Omental fat pad (tissue), 4 donors: ENCODE data around the gene P4HTM. TPM values are rescaled to one million over a fixed set of nuclear protein-coding genes. Genes with fewer than 3 reads are reported as not detected.

Experiments
- ATAC-seq: fragments of 150-250 bp; one replicate; pipeline ENCODE4 v1.9.1; 2016; ENCODE audit warnings: mild to moderate bottlenecking, moderate library complexity; ENCODE audit not compliant: low FRiP score
- DNase-seq: peaks from one replicate; pipeline ENCODE4 v3.0.0-alpha.2; 2019; ENCODE audit warnings: low spot score
- total RNA-seq, 4 donors: library from RNA; depleted of rRNA; stranded (reverse); fragments of >200 nt; gene quantifications; one replicate each; pipeline ENCODE4 v1.1.0, GENCODE V29; 2016
- TF ChIP-seq, protein P1 (sequence below), 3 donors: fragments of 450-650 bp; IDR thresholded peaks; one replicate each; pipeline ENCODE4 v1.5.1; 2016 to 2017; ENCODE audit warnings: antibody characterized with exemption in 3 of 3, mild to moderate bottlenecking in 3 of 3, moderate library complexity in 2 of 3

The P4HTM gene
- total RNA-seq, 4 donors from 2014 or later: 25.7 to 43.1 (median 28.2) TPM

DNA sequence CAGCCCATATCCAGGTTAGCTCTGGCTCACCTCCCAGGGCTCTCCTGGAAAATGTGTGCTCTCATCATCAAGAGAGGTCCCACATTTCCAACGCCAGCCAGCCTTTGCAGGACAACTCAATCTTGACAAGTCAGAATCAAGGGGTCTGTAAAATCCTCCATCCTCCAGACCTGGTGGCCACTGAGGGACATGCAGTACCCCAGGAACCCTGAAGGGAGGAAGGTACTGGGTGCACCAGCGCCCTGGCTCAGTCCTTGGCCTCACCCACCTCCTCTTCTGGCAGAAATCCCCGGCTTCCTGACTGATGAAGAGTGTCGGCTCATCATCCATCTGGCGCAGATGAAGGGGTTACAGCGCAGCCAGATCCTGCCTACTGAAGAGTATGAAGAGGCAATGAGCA lies 11.1 kb downstream of the P4HTM start:
- no peak for DNase-seq
- ATAC-seq: no peak
- TF ChIP-seq, protein P1, sequence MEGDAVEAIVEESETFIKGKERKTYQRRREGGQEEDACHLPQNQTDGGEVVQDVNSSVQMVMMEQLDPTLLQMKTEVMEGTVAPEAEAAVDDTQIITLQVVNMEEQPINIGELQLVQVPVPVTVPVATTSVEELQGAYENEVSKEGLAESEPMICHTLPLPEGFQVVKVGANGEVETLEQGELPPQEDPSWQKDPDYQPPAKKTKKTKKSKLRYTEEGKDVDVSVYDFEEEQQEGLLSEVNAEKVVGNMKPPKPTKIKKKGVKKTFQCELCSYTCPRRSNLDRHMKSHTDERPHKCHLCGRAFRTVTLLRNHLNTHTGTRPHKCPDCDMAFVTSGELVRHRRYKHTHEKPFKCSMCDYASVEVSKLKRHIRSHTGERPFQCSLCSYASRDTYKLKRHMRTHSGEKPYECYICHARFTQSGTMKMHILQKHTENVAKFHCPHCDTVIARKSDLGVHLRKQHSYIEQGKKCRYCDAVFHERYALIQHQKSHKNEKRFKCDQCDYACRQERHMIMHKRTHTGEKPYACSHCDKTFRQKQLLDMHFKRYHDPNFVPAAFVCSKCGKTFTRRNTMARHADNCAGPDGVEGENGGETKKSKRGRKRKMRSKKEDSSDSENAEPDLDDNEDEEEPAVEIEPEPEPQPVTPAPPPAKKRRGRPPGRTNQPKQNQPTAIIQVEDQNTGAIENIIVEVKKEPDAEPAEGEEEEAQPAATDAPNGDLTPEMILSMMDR (IDR thresholded peaks at IDR 0.05): no peak

DNA sequence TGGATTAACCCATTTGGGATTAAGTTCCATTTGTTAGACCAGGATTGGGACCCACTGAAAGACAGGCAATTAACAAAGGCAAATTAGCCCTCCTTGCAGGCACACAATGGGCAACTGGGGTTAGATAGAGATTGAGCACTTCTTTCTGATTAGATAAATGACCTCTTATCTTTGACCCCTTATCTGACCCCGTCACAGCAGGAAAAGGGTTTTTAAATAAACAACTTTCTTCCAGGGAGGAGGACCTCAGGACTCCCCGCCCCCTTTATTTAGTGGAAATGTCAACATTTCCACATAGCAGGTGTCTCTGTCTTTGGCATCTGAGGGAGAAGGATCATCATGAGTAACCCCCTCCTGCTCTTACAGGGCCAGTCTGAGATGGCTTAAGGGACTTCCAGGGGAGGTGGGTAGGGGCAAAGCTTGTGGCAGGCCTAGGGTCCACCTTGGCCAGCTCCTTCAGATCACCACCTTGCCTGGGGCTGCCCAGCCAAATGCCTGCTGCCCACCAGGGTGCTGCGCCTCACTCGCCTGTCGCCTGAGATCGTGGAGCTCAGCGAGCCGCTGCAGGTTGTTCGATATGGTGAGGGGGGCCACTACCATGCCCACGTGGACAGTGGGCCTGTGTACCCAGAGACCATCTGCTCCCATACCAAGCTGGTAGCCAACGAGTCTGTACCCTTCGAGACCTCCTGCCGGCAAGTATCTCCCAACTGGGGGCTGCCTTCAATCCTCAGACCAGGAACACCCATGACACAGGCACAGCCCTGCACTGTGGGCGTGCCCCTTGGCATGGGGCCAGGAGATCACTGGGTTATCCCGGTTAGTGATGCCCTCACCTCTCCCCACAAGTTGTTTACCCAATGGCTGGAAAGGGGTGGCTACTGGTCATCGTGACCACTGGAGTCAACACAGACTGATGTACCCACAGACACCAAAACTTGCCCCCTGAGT lies 14.6 kb downstream of the P4HTM start:
- TF ChIP-seq, protein P1 (IDR thresholded peaks at IDR 0.05): no peak
- ATAC-seq (no peak), DNase-seq (no peak)

DNA sequence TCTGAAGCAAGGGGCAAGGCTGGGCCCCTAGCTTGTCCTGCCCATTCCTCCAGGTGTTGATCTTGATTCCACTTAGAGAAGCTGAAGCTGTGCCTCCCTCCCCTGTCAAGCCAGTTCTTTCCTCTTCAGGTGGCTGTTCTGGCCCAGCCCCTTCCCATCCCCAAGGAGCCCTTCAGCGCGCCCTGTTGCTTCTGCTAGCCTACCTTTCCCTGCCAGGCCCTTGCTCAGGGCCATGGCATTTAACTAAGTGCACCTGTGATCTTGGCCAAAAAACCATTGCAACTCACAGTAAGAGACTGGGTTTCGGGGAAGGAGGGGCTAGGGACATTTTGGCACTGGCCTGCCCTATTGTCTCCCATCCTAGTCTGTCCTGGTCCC lies 15.3 kb downstream of the P4HTM start:
- no peak for ATAC-seq
- DNase-seq: no peak
- TF ChIP-seq, protein P1 (IDR thresholded peaks at IDR 0.05): no peak

DNA sequence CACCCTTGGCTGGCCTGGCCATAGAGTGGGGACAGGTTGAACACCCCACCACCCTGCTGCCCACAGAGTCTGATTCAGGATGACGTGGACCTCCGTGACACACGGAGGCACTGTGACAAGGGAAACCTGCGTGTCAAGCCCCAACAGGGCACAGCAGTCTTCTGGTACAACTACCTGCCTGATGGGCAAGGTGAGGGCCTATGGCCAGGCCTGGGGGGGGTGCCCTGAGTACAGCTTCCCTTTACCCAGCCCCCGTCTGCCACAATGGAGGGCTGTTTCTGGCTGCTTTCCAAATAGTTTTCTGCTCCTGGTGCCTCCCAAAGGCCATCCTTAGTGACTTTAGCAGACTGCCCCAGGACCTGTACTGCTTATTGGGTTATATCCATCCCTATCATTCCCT lies 16.0 kb downstream of the P4HTM start:
- DNase-seq (no peak), ATAC-seq (no peak)
- TF ChIP-seq, protein P1 (IDR thresholded peaks at IDR 0.05): no peak

DNA sequence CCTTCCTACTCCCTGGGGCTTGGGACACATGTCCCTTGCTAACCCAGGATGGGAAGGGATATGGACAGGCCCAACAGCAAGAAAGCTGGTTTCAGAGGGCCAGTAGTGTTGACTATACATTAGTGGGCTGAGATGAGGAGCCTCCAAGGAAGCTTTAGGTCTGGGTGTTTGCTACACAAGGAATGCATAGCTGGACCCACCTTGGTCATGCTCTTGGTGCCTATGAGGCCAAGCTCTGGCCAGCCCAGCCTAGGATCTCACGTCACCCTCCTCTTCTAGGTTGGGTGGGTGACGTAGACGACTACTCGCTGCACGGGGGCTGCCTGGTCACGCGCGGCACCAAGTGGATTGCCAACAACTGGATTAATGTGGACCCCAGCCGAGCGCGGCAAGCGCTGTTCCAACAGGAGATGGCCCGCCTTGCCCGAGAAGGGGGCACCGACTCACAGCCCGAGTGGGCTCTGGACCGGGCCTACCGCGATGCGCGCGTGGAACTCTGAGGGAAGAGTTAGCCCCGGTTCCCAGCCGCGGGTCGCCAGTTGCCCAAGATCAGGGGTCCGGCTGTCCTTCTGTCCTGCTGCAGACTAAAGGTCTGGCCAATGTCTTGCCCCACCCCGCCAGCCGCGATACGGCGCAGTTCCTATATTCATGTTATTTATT lies 16.5 kb downstream of the P4HTM start:
- no peak for DNase-seq
- TF ChIP-seq, protein P1 (IDR thresholded peaks at IDR 0.05): no peak
- peak; percentile 29 for ATAC-seq

DNA sequence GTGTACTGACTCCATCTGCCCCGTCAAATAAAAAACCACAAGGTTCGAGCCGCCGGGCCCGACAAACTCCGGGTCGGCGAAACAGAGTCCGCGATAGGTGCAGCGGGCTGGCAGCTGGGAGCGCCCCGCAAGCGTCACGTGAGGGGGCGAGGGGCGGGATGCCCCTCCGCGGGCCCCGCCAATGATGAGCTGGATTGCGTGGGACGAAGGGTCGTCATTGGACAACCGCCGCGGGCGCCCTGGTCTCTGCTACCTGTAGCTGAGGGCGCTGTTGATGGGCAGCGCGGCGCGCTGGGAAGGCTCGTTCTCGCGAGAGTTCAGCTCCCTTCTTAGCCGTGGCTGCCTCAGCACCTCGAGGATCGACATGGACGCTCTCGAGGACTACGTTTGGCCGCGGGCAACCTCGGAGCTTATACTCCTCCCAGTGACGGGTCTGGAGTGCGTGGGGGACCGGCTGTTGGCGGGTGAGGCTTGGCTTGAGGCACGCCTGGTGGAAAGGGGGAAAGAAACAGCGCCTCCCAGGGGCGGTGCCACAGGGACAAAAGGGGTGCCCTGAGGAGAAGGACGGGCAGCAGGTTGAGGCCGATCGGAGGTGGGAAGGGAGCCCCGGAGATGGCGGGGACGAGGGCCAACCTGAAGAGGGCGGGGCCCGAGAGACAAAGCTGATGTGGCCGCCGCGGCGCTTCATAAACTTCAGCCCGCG lies 17.2 kb downstream of the P4HTM start, which contains the start of gene WDR6:
Gene WDR6, plus strand, starts transcription at position 324 of the 703 bp plus-strand sequence. Its CDS starts 41 bp downstream, at position 365.
- DNase-seq (peak; percentile 93), ATAC-seq (peak; percentile 92)
- TF ChIP-seq, protein P1 (IDR thresholded peaks at IDR 0.05): no peak
